HepG2 (cell line): Measurements from ENCODE around the gene MFSD6. TPM values are rescaled to one million over a fixed set of nuclear protein-coding genes. Genes with fewer than 3 reads are reported as not detected.

ENCODE experiments used
- FOXP4 ChIP-seq: sonication (generic); formaldehyde crosslinking; IDR thresholded peaks from 2 replicates; pipeline ENCODE4 v1.4.0; 2020; ENCODE audit warnings: missing genetic modification reagents
- MAFG ChIP-seq: sonication (generic); formaldehyde crosslinking; IDR thresholded peaks from 2 replicates; pipeline ENCODE4 v1.5.1; 2020; ENCODE audit warnings: mild to moderate bottlenecking, missing genetic modification reagents
- MXI1 ChIP-seq: IDR thresholded peaks from 3 replicates; pipeline ENCODE4 v1.6.1; 2012; ENCODE audit warnings: low read depth, low read length, inconsistent platforms, borderline replicate concordance
- ZBTB8A ChIP-seq: sonication (generic); formaldehyde crosslinking; IDR thresholded peaks from 2 replicates; pipeline ENCODE4 v1.4.0; 2020; ENCODE audit warnings: mild to moderate bottlenecking, low read depth, missing genetic modification reagents, borderline replicate concordance
- ZNF142 ChIP-seq: sonication (generic); formaldehyde crosslinking; IDR thresholded peaks from 2 replicates; pipeline ENCODE4 v1.4.0; 2020; ENCODE audit warnings: missing genetic modification reagents
- polyA plus RNA-seq, 8 experiments: library from polyadenylated mRNA; depleted of rRNA in 3 of 8; stranded (reverse) in 7 of 8; unstranded in 1 of 8; fragments of >200 nt; fragmentation: Illumina TruSeq in 4 of 8; extraction: Trizol in 4 of 8; gene quantifications; 2 replicates each; pipeline versions ENCODE4 v1.2.1 to v1.2.3, GENCODE V29; 2011 to 2016; ENCODE audit warnings: low read depth in 4 of 8, missing spikeins in 1 of 8, mixed read lengths in 1 of 8; ENCODE audit not compliant: insufficient read depth in 1 of 8
- total RNA-seq, 5 experiments: library from RNA; depleted of rRNA; stranded (reverse); fragments of >200 nt; fragmentation: Illumina TruSeq; extraction: Trizol; gene quantifications; 2 replicates each; pipeline ENCODE4 v1.2.3, GENCODE V29; 2016; ENCODE audit warnings: low read depth in 1 of 5

MFSD6 gene
- total and polyA plus RNA-seq, 2 of the 13 experiments (the other 11 are each of a cell fraction or from before 2014, with no cell fraction given) = 0.92 to 1.4 TPM

- no peak for TF ChIP-seq ZNF142 (CRISPR knock-in tag)
- TF ChIP-seq ZBTB8A (CRISPR knock-in tag) = no peak
- no peak for TF ChIP-seq MAFG (CRISPR knock-in tag)
- TF ChIP-seq MXI1 = no peak
- no peak for TF ChIP-seq FOXP4 (CRISPR knock-in tag)
Measured at GRCh38 chr2:190360965-190361364, 47.2 kb upstream of the MFSD6 start (continued).
